Spleen (tissue), 11 donors: ENCODE data around the gene PALD1. TPM values are rescaled to one million over a fixed set of nuclear protein-coding genes. Genes with fewer than 3 reads are reported as not detected.

Experiments
- DNase-seq: peaks from one replicate; pipeline ENCODE4 v3.0.0-alpha.2; 2020
- H3K27ac ChIP-seq, 8 donors: fragments of 200-600 bp; sonication (generic) in 7 of 8; 1 replicate in 4 of 8; 2 replicates in 4 of 8; pipeline versions ENCODE4 v1.5.0 to v1.8.0; 2016 to 2021; ENCODE audit warnings: inconsistent platforms in 4 of 8, mild to moderate bottlenecking in 4 of 8, moderate library complexity in 1 of 8
- H3K27me3 ChIP-seq, 7 donors: fragments of 200-600 bp; sonication (generic) in 6 of 7; replicated peaks in 1 of 7; 1 replicate in 4 of 7; 2 replicates in 3 of 7; pipeline versions ENCODE4 v1.5.0 to v1.8.0; 2016 to 2021; ENCODE audit warnings: inconsistent platforms in 3 of 7, mild to moderate bottlenecking in 1 of 7
- H3K36me3 ChIP-seq, 6 donors: fragments of 200-600 bp; sonication (generic) in 5 of 6; 1 replicate in 4 of 6; 2 replicates in 2 of 6; pipeline versions ENCODE4 v1.5.0 to v1.8.0; 2016 to 2021; ENCODE audit warnings: inconsistent platforms in 2 of 6
- H3K4me1 ChIP-seq, 6 donors: fragments of 200-600 bp; sonication (generic) in 5 of 6; 1 replicate in 3 of 6; 2 replicates in 3 of 6; pipeline versions ENCODE4 v1.5.0 to v1.8.0; 2016 to 2021; ENCODE audit warnings: inconsistent platforms in 3 of 6
- H3K4me3 ChIP-seq, 8 donors: fragments of 200-600 bp; sonication (generic) in 7 of 8; 1 replicate in 4 of 8; 2 replicates in 4 of 8; pipeline versions ENCODE4 v1.5.0 to v1.8.0; 2016 to 2021; ENCODE audit warnings: inconsistent platforms in 4 of 8, mild to moderate bottlenecking in 4 of 8, moderate library complexity in 2 of 8
- H3K9me3 ChIP-seq, 8 donors: fragments of 200-600 bp; sonication (generic) in 7 of 8; 1 replicate in 4 of 8; 2 replicates in 4 of 8; pipeline versions ENCODE4 v1.5.0 to v1.8.0; 2016 to 2021; ENCODE audit warnings: inconsistent platforms in 4 of 8
- POLR2A ChIP-seq, 3 donors: fragments of 450-650 bp; IDR thresholded peaks; one replicate each; pipeline ENCODE4 v1.5.1; 2017; ENCODE audit warnings: antibody characterized with exemption in 3 of 3, mild to moderate bottlenecking in 1 of 3
- POLR2AphosphoS5 ChIP-seq, 3 donors: sonication (generic); formaldehyde crosslinking; IDR thresholded peaks; one replicate each; pipeline ENCODE4 v1.5.1; 2017; ENCODE audit warnings: antibody characterized with exemption in 3 of 3
- WGBS, 5 donors: extraction: QIAGEN DNeasy Blood & Tissue Kit in 3 of 5; methylation state at CpG; one replicate each; pipeline versions ENCODE4 v1.1.5 to v1.1.7; 2013 to 2018; 5-methylcytosine and 5-hydroxymethylcytosine counted together
- intact Hi-C: fragments of 100-400 bp; cut with DNase I; formaldehyde crosslinking; loops from one replicate; pipeline ENCODE4 v1.15.0; 2023; ENCODE audit warnings: low total_unique reads
- polyA plus RNA-seq, 3 donors: library from polyadenylated mRNA; stranded (reverse); fragments of 200-250 nt; gene quantifications; one replicate each; pipeline ENCODE4 v1.2.1, GENCODE V29; 2013
- total RNA-seq, 7 donors: library from RNA; depleted of rRNA in 3 of 7; stranded (reverse); fragments of >200 nt in 3 of 7; fragmentation: NEBNext Ultra II Directional in 4 of 7; extraction: Animal tissue kit (Norgen Biotek cat#: 25700) in 4 of 7; gene quantifications; one replicate each; pipeline versions ENCODE4 v1.1.0 to v1.2.1, GENCODE V29; 2016 to 2021
- TF ChIP-seq, protein P1 (sequence below), 11 experiments: fragments of 200-600 bp in 7 of 11; fragments of 450-650 bp in 4 of 11; sonication (generic) in 4 of 11; IDR thresholded peaks in 8 of 11; conservative IDR thresholded peaks in 3 of 11; 1 replicate in 7 of 11; 2 replicates in 4 of 11; pipeline versions ENCODE4 v1.4.0 to v1.8.0; 2016 to 2021; ENCODE audit warnings: antibody characterized with exemption in 11 of 11, inconsistent platforms in 4 of 11, mild to moderate bottlenecking in 1 of 11
- donor health status: healthy with polysubstance abuse.
- donor health status: DM: no; HTN: no; CAD: no; lungs with moderate emphysema.
- donor health status: DM: no; HTN: no; CAD: no.
- donor health status: Bipolar disorder and iron deficiency.
- donor health status: healthy.
- donor health status: DM: no; HTN: no; CAD: no.
- donor health status: DM: yes; HTN: yes; CAD: no.

PALD1 gene
- total and polyA plus RNA-seq, 10 donors, result 7.7 to 27.8 (median 19.5) TPM

DNA sequence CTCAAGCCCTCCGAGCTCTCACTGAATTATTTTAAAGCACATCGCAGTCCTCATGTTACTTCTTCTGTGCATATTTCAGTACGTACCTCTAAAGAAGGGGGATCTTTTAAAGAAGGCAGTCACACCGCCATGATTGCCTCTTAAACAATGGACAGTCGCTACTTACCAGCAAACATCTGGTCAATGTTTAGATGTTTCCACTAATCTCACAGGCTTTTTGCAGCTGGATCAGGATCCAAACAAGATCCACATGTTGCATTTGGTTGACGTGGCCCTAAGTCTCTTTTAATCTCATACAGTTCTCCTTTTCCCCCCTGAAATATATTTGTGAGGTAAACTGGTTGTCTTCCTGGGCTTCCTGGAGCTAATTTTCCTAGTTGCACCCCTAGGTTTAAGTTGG is 74.0 kb downstream of the PALD1 start:
- Histone ChIP-seq H3K9me3 (no peaks in the 10 kb centered on the region), H3K36me3 (peaks cover 0 to 68% (median 14%) of the 10 kb centered on the region in 6 donors), H3K27me3 (no peaks in the 10 kb centered on the region), H3K4me3 (no peak overlapping the region), H3K27ac (no peak overlapping the region), H3K4me1 (peaks cover 0 to 5% (median 0%) of the 10 kb centered on the region in 6 donors)
- TF ChIP-seq, protein P1, sequence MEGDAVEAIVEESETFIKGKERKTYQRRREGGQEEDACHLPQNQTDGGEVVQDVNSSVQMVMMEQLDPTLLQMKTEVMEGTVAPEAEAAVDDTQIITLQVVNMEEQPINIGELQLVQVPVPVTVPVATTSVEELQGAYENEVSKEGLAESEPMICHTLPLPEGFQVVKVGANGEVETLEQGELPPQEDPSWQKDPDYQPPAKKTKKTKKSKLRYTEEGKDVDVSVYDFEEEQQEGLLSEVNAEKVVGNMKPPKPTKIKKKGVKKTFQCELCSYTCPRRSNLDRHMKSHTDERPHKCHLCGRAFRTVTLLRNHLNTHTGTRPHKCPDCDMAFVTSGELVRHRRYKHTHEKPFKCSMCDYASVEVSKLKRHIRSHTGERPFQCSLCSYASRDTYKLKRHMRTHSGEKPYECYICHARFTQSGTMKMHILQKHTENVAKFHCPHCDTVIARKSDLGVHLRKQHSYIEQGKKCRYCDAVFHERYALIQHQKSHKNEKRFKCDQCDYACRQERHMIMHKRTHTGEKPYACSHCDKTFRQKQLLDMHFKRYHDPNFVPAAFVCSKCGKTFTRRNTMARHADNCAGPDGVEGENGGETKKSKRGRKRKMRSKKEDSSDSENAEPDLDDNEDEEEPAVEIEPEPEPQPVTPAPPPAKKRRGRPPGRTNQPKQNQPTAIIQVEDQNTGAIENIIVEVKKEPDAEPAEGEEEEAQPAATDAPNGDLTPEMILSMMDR (IDR thresholded peaks at IDR 0.05 in 8 of 11, conservative IDR thresholded peaks at IDR 0.05 in 3 of 11), result no peak
- no peak for TF ChIP-seq POLR2A (IDR thresholded peaks at IDR 0.05)
- no peak for TF ChIP-seq POLR2AphosphoS5 (IDR thresholded peaks at IDR 0.05)
- WGBS, 5 donors, result 91 to 98% (median 94%) methylated on average over 6 of the region's 6 CpGs
- no peak for DNase-seq
- intact Hi-C loops, result no loop called here

DNA sequence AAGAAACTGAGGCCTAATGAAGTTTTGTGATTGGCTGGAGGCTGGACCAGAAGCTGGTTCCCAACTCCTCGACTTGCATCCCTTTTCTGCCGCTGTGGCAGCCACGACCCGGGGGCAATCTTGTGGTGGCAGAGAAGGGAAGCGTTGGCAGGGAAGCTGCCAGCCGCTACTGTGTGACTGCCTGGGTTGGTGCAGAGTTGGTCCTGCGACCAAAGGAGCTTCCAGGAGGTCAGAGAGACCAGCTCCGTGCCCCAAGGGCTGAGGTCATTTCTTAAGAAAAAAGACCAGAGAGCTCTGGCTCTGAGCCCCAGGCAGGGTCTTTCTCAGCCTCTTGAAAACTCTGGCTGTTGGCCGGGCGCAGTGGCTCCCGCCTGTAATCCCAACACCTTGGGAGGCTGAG is 76.8 kb downstream of the PALD1 start:
- WGBS, 5 donors, result 77 to 91% (median 84%) methylated on average over 11 of the region's 11 CpGs
- no peak overlapping the region for H3K27ac ChIP-seq
- peak; percentile 62 for DNase-seq
- H3K36me3 ChIP-seq, result peaks cover 0 to 58% (median 12%) of the 10 kb centered on the region in 6 donors
- TF ChIP-seq, protein P1 (IDR thresholded peaks at IDR 0.05 in 8 of 11, conservative IDR thresholded peaks at IDR 0.05 in 3 of 11), result no peak
- TF ChIP-seq POLR2AphosphoS5 (IDR thresholded peaks at IDR 0.05) (no peak), POLR2A (IDR thresholded peaks at IDR 0.05) (no peak)
- H3K9me3 ChIP-seq, result no peaks in the 10 kb centered on the region
- H3K27me3 ChIP-seq, result no peaks in the 10 kb centered on the region
- no peak overlapping the region for H3K4me3 ChIP-seq
- peaks cover 0 to 21% (median 10%) of the 10 kb centered on the region in 6 donors for H3K4me1 ChIP-seq
- intact Hi-C loops, result no loop called here

DNA sequence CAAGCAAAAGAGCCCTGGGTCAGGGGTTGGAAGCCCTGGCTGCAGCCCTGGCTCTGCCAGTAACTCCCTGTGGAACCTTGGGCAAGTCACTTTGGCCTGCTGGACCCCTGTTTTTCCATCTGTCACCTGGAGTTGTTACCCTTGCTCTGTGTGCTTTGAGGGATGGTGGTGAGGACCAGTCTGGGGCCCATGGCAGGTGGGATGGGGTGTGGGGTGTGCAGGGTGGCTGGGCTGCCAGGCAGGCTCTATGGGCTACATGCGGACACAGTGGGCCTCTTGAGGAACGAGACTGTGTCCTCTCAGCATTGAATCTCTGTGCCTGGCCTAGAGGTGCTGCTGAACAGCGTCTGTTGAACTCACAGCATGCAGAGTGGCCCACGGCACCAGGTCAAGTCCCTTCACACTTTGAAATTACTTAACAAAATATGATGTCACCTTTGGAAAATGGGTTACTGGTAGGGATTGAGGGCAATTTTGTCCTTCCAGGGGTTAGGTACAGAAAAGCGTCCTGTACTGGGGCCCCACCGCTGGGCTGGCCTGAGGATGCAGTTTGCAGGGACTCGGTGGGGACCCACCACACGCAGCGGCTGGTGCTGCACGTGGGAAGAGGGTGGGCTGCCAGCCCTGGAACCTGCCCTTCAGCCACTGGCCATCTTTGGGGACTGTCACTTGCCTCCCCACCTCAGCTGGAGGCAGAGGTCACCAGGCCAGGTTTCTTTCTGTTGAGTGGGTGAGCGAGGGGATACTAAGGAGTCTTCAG is 78.7 kb downstream of the PALD1 start:
- H3K4me3 ChIP-seq, result no peak overlapping the region
- TF ChIP-seq, protein P1 (IDR thresholded peaks at IDR 0.05 in 8 of 11, conservative IDR thresholded peaks at IDR 0.05 in 3 of 11), result no peak
- TF ChIP-seq POLR2A (IDR thresholded peaks at IDR 0.05), result no peak
- TF ChIP-seq POLR2AphosphoS5 (IDR thresholded peaks at IDR 0.05), result no peak
- H3K36me3 ChIP-seq, result peaks cover 0 to 43% (median 3%) of the 10 kb centered on the region in 6 donors
- peak; percentile 66 for DNase-seq
- no peaks in the 10 kb centered on the region for H3K9me3 ChIP-seq
- intact Hi-C loops, result no loop called here
- H3K4me1 ChIP-seq, result peaks cover 0 to 38% (median 20%) of the 10 kb centered on the region in 6 donors
- WGBS, 5 donors, result 95 to 99% (median 96%) methylated on average over 5 to 11 of the region's 11 CpGs
- H3K27me3 ChIP-seq, result no peaks in the 10 kb centered on the region
- H3K27ac ChIP-seq, result no peak overlapping the region

DNA sequence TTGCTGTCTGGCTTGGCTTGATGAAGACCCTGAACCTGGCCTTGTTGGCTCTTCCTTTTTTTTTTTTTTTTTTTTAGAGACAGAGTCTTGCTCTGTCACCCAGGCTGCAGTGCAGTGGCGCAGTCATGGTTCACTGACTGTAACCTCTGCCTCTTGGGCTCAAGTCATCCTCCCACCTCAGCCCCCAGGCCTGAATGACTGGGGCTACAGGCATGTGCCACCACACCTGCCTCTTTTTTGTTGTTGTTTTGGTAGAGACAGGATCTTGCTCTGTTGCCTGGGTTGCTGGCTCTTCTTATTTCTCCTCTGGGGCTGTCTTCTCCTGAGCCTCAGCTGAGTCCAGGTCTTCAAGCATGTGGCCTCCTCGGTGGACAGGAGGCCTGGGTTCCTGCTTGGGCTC is 79.3 kb downstream of the PALD1 start:
- 65 to 91% (median 78%) methylated on average over 2 of the region's 2 CpGs for WGBS, 5 donors
- no peak overlapping the region for H3K4me3 ChIP-seq
- H3K27me3 ChIP-seq, result no peaks in the 10 kb centered on the region
- intact Hi-C loops, result no loop called here
- peaks cover 0 to 37% (median 0%) of the 10 kb centered on the region in 6 donors for H3K36me3 ChIP-seq
- TF ChIP-seq POLR2AphosphoS5 (IDR thresholded peaks at IDR 0.05) (no peak), POLR2A (IDR thresholded peaks at IDR 0.05) (no peak)
- TF ChIP-seq, protein P1 (IDR thresholded peaks at IDR 0.05 in 8 of 11, conservative IDR thresholded peaks at IDR 0.05 in 3 of 11), result no peak
- no peak overlapping the region for H3K27ac ChIP-seq
- peaks cover 0 to 43% (median 22%) of the 10 kb centered on the region in 6 donors for H3K4me1 ChIP-seq
- DNase-seq, result no peak
- no peaks in the 10 kb centered on the region for H3K9me3 ChIP-seq
